Measurements from ENCODE around the gene UBE2S. TPM values are rescaled to one million over a fixed set of nuclear protein-coding genes. Genes with fewer than 3 reads are reported as not detected.

Gene UBE2S
- total and polyA plus RNA-seq, 2 donors (not counting 1 experiment from before 2014, with no cell fraction given), result 20.6 to 72.7 TPM

DNA sequence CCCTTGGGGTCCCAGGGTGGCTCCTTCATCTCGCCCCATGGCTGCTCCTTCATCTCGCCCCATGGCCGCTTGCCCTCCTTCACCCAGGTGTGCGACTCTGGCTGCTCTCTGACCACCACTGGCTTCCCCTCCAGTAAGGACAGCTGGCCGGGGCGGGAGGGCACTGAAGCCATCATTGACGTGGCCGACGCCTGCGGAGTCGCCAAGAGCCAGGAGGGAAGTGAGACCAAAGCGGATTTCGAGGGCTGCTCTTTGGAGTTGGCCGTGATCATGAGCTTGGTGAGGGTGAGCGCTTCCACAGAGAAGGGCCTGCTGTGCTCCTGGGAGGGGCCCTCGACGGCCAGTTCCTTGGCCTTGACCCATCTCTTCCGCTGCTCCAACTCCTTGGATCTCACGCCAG is 49.1 kb downstream of the UBE2S start:
- no peaks in the 10 kb centered on the region for H3K79me2 ChIP-seq (ENCODE audit: control insufficient read depth, insufficient read depth, low read length)
- Mint-ChIP-seq H3K27ac (no peak overlapping the region), H3K4me1 (peaks cover 9% of the 10 kb centered on the region), H3K4me3 (no peak overlapping the region), H3K27me3 (peaks cover 12% of the 10 kb centered on the region), H3K9me3 (ENCODE audit: insufficient read depth) (no peaks in the 10 kb centered on the region)
- no peak overlapping the region for H2AFZ ChIP-seq (ENCODE audit: insufficient read depth, low read depth, low read length, poor library complexity, severe bottlenecking)
- peaks cover 0 to 30% (median 11%) of the 10 kb centered on the region in 4 experiments for H3K27me3 ChIP-seq (replicated peaks in 1 of 4; ENCODE audit: control extremely low read depth in 1 of 4, control insufficient read depth in 3 of 4, insufficient read depth in 4 of 4, low read length in 3 of 4)
- ChIA-PET CTCF (no interaction called here), POLR2A (interaction anchor here (0.7 kb wide), 1 partner anchor 198 kb away, joined by 4 read pairs; no protein-coding TSS in a partner anchor)
- no peak overlapping the region for H3K9ac ChIP-seq (ENCODE audit: low read length)
- no peaks in the 10 kb centered on the region for H4K20me1 ChIP-seq (ENCODE audit: control insufficient read depth, insufficient read depth, low read length, poor library complexity, severe bottlenecking)
- H3K4me3 ChIP-seq (ENCODE audit: control extremely low read depth in 1 of 5, extremely low read depth in 1 of 5, insufficient read depth in 1 of 5, low read depth in 2 of 5, low read length in 4 of 5), result no peak overlapping the region
- intact Hi-C loops (cut with micrococcal nuclease), result no loop called here
- no peak overlapping the region for H3K4me2 ChIP-seq (replicated peaks; ENCODE audit: low read depth, low read length, poor library complexity, severe bottlenecking)
- no peak for TF ChIP-seq EZH2 (IDR thresholded peaks at IDR 0.05; ENCODE audit: borderline replicate concordance, insufficient read depth, low read depth, low read length, poor library complexity, severe bottlenecking)
- TF ChIP-seq, protein P1, sequence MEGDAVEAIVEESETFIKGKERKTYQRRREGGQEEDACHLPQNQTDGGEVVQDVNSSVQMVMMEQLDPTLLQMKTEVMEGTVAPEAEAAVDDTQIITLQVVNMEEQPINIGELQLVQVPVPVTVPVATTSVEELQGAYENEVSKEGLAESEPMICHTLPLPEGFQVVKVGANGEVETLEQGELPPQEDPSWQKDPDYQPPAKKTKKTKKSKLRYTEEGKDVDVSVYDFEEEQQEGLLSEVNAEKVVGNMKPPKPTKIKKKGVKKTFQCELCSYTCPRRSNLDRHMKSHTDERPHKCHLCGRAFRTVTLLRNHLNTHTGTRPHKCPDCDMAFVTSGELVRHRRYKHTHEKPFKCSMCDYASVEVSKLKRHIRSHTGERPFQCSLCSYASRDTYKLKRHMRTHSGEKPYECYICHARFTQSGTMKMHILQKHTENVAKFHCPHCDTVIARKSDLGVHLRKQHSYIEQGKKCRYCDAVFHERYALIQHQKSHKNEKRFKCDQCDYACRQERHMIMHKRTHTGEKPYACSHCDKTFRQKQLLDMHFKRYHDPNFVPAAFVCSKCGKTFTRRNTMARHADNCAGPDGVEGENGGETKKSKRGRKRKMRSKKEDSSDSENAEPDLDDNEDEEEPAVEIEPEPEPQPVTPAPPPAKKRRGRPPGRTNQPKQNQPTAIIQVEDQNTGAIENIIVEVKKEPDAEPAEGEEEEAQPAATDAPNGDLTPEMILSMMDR (IDR thresholded peaks at IDR 0.05), result no peak
- ATAC-seq (ENCODE audit: low read depth) (no peak), DNase-seq (no peak)
- H3K9me3 ChIP-seq (ENCODE audit: control extremely low read depth in 1 of 3, control insufficient read depth in 2 of 3, insufficient read depth in 1 of 3, low read length in 2 of 3), result peaks cover 0 to 17% (median 0%) of the 10 kb centered on the region in 3 donors
- H3K36me3 ChIP-seq (replicated peaks in 1 of 2; ENCODE audit: control extremely low read depth in 1 of 2, control insufficient read depth in 1 of 2, extremely low read depth in 1 of 2, insufficient read depth in 2 of 2, low read length in 1 of 2), result no peaks in the 10 kb centered on the region
- peaks cover 12 to 14% of the 10 kb centered on the region in 2 donors for H3K4me1 ChIP-seq (ENCODE audit: control insufficient read depth in 2 of 2, insufficient read depth in 2 of 2, low read length in 2 of 2)
- WGBS (ENCODE audit: insufficient coverage), result 93% methylated on average over 16 of the region's 19 CpGs
- no peak overlapping the region for H3K27ac ChIP-seq (ENCODE audit: low read length in 2 of 2)

DNA sequence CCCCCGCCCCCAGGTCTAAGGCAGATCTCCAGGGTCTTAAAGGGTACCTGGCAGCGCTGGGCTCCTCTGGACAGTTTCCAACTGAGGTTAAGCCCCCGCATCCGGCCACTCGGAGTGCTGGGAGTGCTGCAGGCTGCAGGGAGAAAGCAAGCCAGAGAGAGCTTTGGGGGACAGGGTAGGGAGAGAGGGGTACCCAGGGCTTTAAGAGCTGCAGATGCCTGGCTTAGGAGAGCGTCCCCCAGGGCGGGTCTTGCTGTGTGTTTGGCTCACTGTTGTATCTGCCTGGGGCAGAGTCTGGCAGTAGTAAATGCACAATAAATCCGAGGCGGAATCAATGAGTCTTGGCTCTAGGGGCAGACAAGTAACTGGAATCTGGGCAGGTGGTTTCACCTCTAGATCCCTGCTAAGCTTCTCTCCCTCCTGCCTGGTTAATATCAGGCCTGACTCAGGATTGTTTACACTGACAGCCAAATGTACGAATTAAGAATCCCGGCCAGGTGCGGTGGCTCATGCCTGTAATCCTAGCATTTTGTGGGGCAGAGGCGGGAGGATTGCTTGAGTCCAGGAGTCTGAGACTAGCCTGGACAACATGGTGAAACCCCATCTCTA is 52.3 kb downstream of the UBE2S start:
- CTCF ChIA-PET, result interaction anchor here (0.8 kb wide), 1 partner anchor 67 kb away, joined by 3 read pairs; no protein-coding TSS in a partner anchor
- no peak for DNase-seq

More for the DNA sequence above, 52.3 kb downstream of the UBE2S start:
- Histone ChIP-seq H3K4me2 (replicated peaks; ENCODE audit: low read depth, low read length, poor library complexity, severe bottlenecking) (no peak overlapping the region), H3K36me3 (replicated peaks in 1 of 2; ENCODE audit: control extremely low read depth in 1 of 2, control insufficient read depth in 1 of 2, extremely low read depth in 1 of 2, insufficient read depth in 2 of 2, low read length in 1 of 2) (no peaks in the 10 kb centered on the region), H3K79me2 (ENCODE audit: control insufficient read depth, insufficient read depth, low read length) (no peaks in the 10 kb centered on the region), H3K9me3 (ENCODE audit: control extremely low read depth in 1 of 3, control insufficient read depth in 2 of 3, insufficient read depth in 1 of 3, low read length in 2 of 3) (peaks cover 0 to 18% (median 0%) of the 10 kb centered on the region in 3 donors), H3K27ac (ENCODE audit: low read length in 2 of 2) (no peak overlapping the region), H4K20me1 (ENCODE audit: control insufficient read depth, insufficient read depth, low read length, poor library complexity, severe bottlenecking) (no peaks in the 10 kb centered on the region), H3K4me1 (ENCODE audit: control insufficient read depth in 2 of 2, insufficient read depth in 2 of 2, low read length in 2 of 2) (peaks cover 23 to 29% of the 10 kb centered on the region in 2 donors), H2AFZ (ENCODE audit: insufficient read depth, low read depth, low read length, poor library complexity, severe bottlenecking) (no peak overlapping the region), H3K27me3 (replicated peaks in 1 of 4; ENCODE audit: control extremely low read depth in 1 of 4, control insufficient read depth in 3 of 4, insufficient read depth in 4 of 4, low read length in 3 of 4) (peaks cover 0 to 60% (median 24%) of the 10 kb centered on the region in 4 experiments), H3K4me3 (ENCODE audit: control extremely low read depth in 1 of 5, extremely low read depth in 1 of 5, insufficient read depth in 1 of 5, low read depth in 2 of 5, low read length in 4 of 5) (no peak overlapping the region), H3K9ac (ENCODE audit: low read length) (no peak overlapping the region)
- H3K27ac Mint-ChIP-seq, result no peak overlapping the region
- no peak for ATAC-seq (ENCODE audit: low read depth)
- peaks cover 23% of the 10 kb centered on the region for H3K4me1 Mint-ChIP-seq
- intact Hi-C loops (cut with micrococcal nuclease), result no loop called here
- POLR2A ChIA-PET, result no interaction called here
- peak overlapping the region; percentile 49 for H3K4me3 Mint-ChIP-seq
- TF ChIP-seq, protein P1 (IDR thresholded peaks at IDR 0.05), result no peak
- no peak for TF ChIP-seq EZH2 (IDR thresholded peaks at IDR 0.05; ENCODE audit: borderline replicate concordance, insufficient read depth, low read depth, low read length, poor library complexity, severe bottlenecking)
- 36% methylated on average over 10 of the region's 13 CpGs for WGBS (ENCODE audit: insufficient coverage)
- H3K27me3 Mint-ChIP-seq, result peaks cover 44% of the 10 kb centered on the region
- H3K9me3 Mint-ChIP-seq (ENCODE audit: insufficient read depth), result no peaks in the 10 kb centered on the region
